Esophagus squamous epithelium (tissue), 4 donors: ENCODE results near the gene AFAP1L2.

Experiments
- POLR2A ChIP-seq, 4 donors: fragments of 450-650 bp; IDR thresholded peaks; one replicate each; pipeline ENCODE4 v1.6.1; 2017; ENCODE audit warnings: antibody characterized with exemption in 4 of 4, mild to moderate bottlenecking in 4 of 4, moderate library complexity in 3 of 4
- TF ChIP-seq, protein P1 (sequence below), 6 experiments: fragments of 450-650 bp in 4 of 6; fragments of 200-600 bp in 2 of 6; sonication (generic) in 2 of 6; IDR thresholded peaks; one replicate each; pipeline ENCODE4 v1.5.1; 2016 to 2019; ENCODE audit warnings: antibody characterized with exemption in 6 of 6, mild to moderate bottlenecking in 4 of 6, moderate library complexity in 4 of 6

DNA sequence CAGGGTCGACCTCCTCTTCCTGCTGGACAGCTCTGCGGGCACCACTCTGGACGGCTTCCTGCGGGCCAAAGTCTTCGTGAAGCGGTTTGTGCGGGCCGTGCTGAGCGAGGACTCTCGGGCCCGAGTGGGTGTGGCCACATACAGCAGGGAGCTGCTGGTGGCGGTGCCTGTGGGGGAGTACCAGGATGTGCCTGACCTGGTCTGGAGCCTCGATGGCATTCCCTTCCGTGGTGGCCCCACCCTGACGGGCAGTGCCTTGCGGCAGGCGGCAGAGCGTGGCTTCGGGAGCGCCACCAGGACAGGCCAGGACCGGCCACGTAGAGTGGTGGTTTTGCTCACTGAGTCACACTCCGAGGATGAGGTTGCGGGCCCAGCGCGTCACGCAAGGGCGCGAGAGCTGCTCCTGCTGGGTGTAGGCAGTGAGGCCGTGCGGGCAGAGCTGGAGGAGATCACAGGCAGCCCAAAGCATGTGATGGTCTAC is 118.3 kb downstream of the AFAP1L2 start:
- TF ChIP-seq, protein P1, sequence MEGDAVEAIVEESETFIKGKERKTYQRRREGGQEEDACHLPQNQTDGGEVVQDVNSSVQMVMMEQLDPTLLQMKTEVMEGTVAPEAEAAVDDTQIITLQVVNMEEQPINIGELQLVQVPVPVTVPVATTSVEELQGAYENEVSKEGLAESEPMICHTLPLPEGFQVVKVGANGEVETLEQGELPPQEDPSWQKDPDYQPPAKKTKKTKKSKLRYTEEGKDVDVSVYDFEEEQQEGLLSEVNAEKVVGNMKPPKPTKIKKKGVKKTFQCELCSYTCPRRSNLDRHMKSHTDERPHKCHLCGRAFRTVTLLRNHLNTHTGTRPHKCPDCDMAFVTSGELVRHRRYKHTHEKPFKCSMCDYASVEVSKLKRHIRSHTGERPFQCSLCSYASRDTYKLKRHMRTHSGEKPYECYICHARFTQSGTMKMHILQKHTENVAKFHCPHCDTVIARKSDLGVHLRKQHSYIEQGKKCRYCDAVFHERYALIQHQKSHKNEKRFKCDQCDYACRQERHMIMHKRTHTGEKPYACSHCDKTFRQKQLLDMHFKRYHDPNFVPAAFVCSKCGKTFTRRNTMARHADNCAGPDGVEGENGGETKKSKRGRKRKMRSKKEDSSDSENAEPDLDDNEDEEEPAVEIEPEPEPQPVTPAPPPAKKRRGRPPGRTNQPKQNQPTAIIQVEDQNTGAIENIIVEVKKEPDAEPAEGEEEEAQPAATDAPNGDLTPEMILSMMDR (IDR thresholded peaks at IDR 0.05) = no peak
- no peak for TF ChIP-seq POLR2A (IDR thresholded peaks at IDR 0.05)
